Suprapubic skin (tissue), 3 donors: Measurements from ENCODE around the gene HOXD12.

Experiments
- CTCF ChIP-seq, 2 donors: fragments of 200-600 bp in 1 of 2; fragments of 450-650 bp in 1 of 2; sonication (generic) in 1 of 2; IDR thresholded peaks; one replicate each; pipeline ENCODE4 v1.5.1; 2016 to 2019; ENCODE audit warnings: antibody characterized with exemption in 2 of 2, mild to moderate bottlenecking in 1 of 2, moderate library complexity in 1 of 2
- POLR2AphosphoS5 ChIP-seq, 3 donors: sonication (generic); formaldehyde crosslinking; IDR thresholded peaks; one replicate each; pipeline ENCODE4 v1.6.1; 2017; ENCODE audit warnings: antibody characterized with exemption in 3 of 3

GRCh38 chr2:176137906-176138305 lies 38.3 kb downstream of the HOXD12 start:
- TF ChIP-seq CTCF (IDR thresholded peaks at IDR 0.05) (no peak), POLR2AphosphoS5 (IDR thresholded peaks at IDR 0.05) (no peak)
